T-helper 2 cell treated with Interferon-gamma antibody and Interleukin-4, amounts not matched to agents 5 μg/mL and 100 μg/mL, for 36 hours (primary cell): ENCODE data around the gene USP12.
A peak's percentile ranks its signal among the peaks of the same experiment; 100 is the strongest.
"Not testable (repeated sequence)": the region's sequence is repeated elsewhere in the genome, so short reads cannot be mapped to it uniquely, and the experiment has no call there.

Experiments
- DNase-seq: peaks from one replicate; pipeline ENCODE4 v3.0.0; 2021; ENCODE audit warnings: low spot score
- H3K27ac Mint-ChIP-seq: one replicate; pipeline ENCODE4 v1.8.0; 2021; ENCODE audit warnings: mild to moderate bottlenecking, mixed read lengths
- H3K27me3 Mint-ChIP-seq: one replicate; pipeline ENCODE4 v1.8.0; 2021; ENCODE audit warnings: low read depth, mixed read lengths
- H3K36me3 Mint-ChIP-seq: one replicate; pipeline ENCODE4 v1.8.0; 2021; ENCODE audit warnings: low read depth, mixed read lengths
- H3K4me1 Mint-ChIP-seq: one replicate; pipeline ENCODE4 v1.8.0; 2021; ENCODE audit warnings: low read depth, mixed read lengths
- H3K4me3 Mint-ChIP-seq: one replicate; pipeline ENCODE4 v1.8.0; 2022; ENCODE audit warnings: mild to moderate bottlenecking, moderate library complexity, mixed read lengths
- H3K9me3 Mint-ChIP-seq: one replicate; pipeline ENCODE4 v1.8.0; 2021; ENCODE audit warnings: mixed read lengths

The USP12 gene

GRCh38 chr13:27171244-27171826, at the start of gene USP12:
USP12 (minus strand) TSS chr13:27171811; CDS start chr13:27171639, 172 bp downstream.
- peak; percentile 32 for DNase-seq
- Mint-ChIP-seq H3K36me3 (no peaks in the 10 kb centered on the region), H3K9me3 (no peaks in the 10 kb centered on the region), H3K4me3 (peak within 1 kb of the TSS; percentile 99), H3K27ac (peak within 1 kb of the TSS; percentile 99), H3K4me1 (peaks cover 37% of the 10 kb centered on the region), H3K27me3 (no peaks in the 10 kb centered on the region)

GRCh38 chr13:27219611-27220010, 48.0 kb upstream of the USP12 start:
- Mint-ChIP-seq H3K4me3 (no peak overlapping the region), H3K36me3 (no peaks in the 10 kb centered on the region), H3K4me1 (no peaks in the 10 kb centered on the region), H3K27me3 (peaks cover 6% of the 10 kb centered on the region), H3K9me3 (peaks cover 7% of the 10 kb centered on the region), H3K27ac (no peak overlapping the region)
- no peak for DNase-seq

GRCh38 chr13:27218861-27219260, 47.2 kb upstream of the USP12 start:
- not testable (repeated sequence) for H3K4me3 Mint-ChIP-seq, DNase-seq, H3K4me1 Mint-ChIP-seq, H3K36me3 Mint-ChIP-seq, H3K27me3 Mint-ChIP-seq, H3K27ac Mint-ChIP-seq, H3K9me3 Mint-ChIP-seq

- not testable (repeated sequence) for H3K27ac Mint-ChIP-seq, H3K4me1 Mint-ChIP-seq, H3K27me3 Mint-ChIP-seq, H3K4me3 Mint-ChIP-seq, H3K9me3 Mint-ChIP-seq, H3K36me3 Mint-ChIP-seq, DNase-seq
These were observed 46.2 kb upstream of the USP12 start for GRCh38 chr13:27217791-27218190.

- H3K4me3 Mint-ChIP-seq, H3K4me1 Mint-ChIP-seq, H3K9me3 Mint-ChIP-seq, H3K27me3 Mint-ChIP-seq, H3K36me3 Mint-ChIP-seq, DNase-seq, H3K27ac Mint-ChIP-seq: not testable (repeated sequence)
These were observed 41.8 kb upstream of the USP12 start for GRCh38 chr13:27213386-27213785.

GRCh38 chr13:27211771-27212364, 40.3 kb upstream of the USP12 start:
- peaks cover 4% of the 10 kb centered on the region for H3K4me1 Mint-ChIP-seq
- peaks cover 2% of the 10 kb centered on the region for H3K27me3 Mint-ChIP-seq
- H3K27ac Mint-ChIP-seq = no peak overlapping the region
- H3K4me3 Mint-ChIP-seq = no peak overlapping the region
- peaks cover 3% of the 10 kb centered on the region for H3K9me3 Mint-ChIP-seq
- DNase-seq = no peak
- H3K36me3 Mint-ChIP-seq = no peaks in the 10 kb centered on the region

- Mint-ChIP-seq H3K4me1 (peaks cover 4% of the 10 kb centered on the region), H3K27me3 (peaks cover 2% of the 10 kb centered on the region), H3K27ac (no peak overlapping the region)
These were observed 39.7 kb upstream of the USP12 start for GRCh38 chr13:27211271-27211670.

GRCh38 chr13:27208514-27208913, 36.9 kb upstream of the USP12 start:
- peaks cover 4% of the 10 kb centered on the region for H3K4me1 Mint-ChIP-seq
- no peaks in the 10 kb centered on the region for H3K36me3 Mint-ChIP-seq
- no peak for DNase-seq
- peaks cover 3% of the 10 kb centered on the region for H3K9me3 Mint-ChIP-seq
- H3K27me3 Mint-ChIP-seq = peaks cover 2% of the 10 kb centered on the region
- no peak overlapping the region for H3K4me3 Mint-ChIP-seq
- H3K27ac Mint-ChIP-seq = no peak overlapping the region

More at GRCh38 chr13:27211271-27211670, 39.7 kb upstream of the USP12 start:
- H3K9me3 Mint-ChIP-seq = peaks cover 3% of the 10 kb centered on the region
- no peak overlapping the region for H3K4me3 Mint-ChIP-seq
- DNase-seq = no peak
- H3K36me3 Mint-ChIP-seq = no peaks in the 10 kb centered on the region

GRCh38 chr13:27203854-27204253, 32.2 kb upstream of the USP12 start:
- Mint-ChIP-seq H3K27ac (no peak overlapping the region), H3K4me3 (no peak overlapping the region), H3K27me3 (peaks cover 2% of the 10 kb centered on the region), H3K36me3 (no peaks in the 10 kb centered on the region), H3K4me1 (peaks cover 6% of the 10 kb centered on the region), H3K9me3 (no peaks in the 10 kb centered on the region)
- no peak for DNase-seq

GRCh38 chr13:27203186-27203585, 31.6 kb upstream of the USP12 start:
- H3K36me3 Mint-ChIP-seq = no peaks in the 10 kb centered on the region
- no peaks in the 10 kb centered on the region for H3K27me3 Mint-ChIP-seq
- H3K9me3 Mint-ChIP-seq = no peaks in the 10 kb centered on the region
- H3K4me1 Mint-ChIP-seq = peaks cover 6% of the 10 kb centered on the region
- no peak for DNase-seq
- no peak overlapping the region for H3K27ac Mint-ChIP-seq
- H3K4me3 Mint-ChIP-seq = no peak overlapping the region

- Mint-ChIP-seq H3K4me1 (peaks cover 6% of the 10 kb centered on the region), H3K27me3 (no peaks in the 10 kb centered on the region)
These were observed 30.1 kb upstream of the USP12 start for GRCh38 chr13:27201661-27202060.

GRCh38 chr13:27200413-27201070, 28.9 kb upstream of the USP12 start:
- H3K36me3 Mint-ChIP-seq = no peaks in the 10 kb centered on the region
- H3K9me3 Mint-ChIP-seq = no peaks in the 10 kb centered on the region
- H3K27me3 Mint-ChIP-seq = no peaks in the 10 kb centered on the region
- DNase-seq = peak; percentile 35
- H3K27ac Mint-ChIP-seq = no peak overlapping the region
- H3K4me3 Mint-ChIP-seq = no peak overlapping the region
- H3K4me1 Mint-ChIP-seq = peaks cover 9% of the 10 kb centered on the region

More at GRCh38 chr13:27201661-27202060, 30.1 kb upstream of the USP12 start:
- H3K9me3 Mint-ChIP-seq = no peaks in the 10 kb centered on the region
- H3K4me3 Mint-ChIP-seq = no peak overlapping the region
- no peak for DNase-seq
- H3K36me3 Mint-ChIP-seq = no peaks in the 10 kb centered on the region
- H3K27ac Mint-ChIP-seq = no peak overlapping the region

- no peaks in the 10 kb centered on the region for H3K27me3 Mint-ChIP-seq
- H3K36me3 Mint-ChIP-seq = no peaks in the 10 kb centered on the region
- peaks cover 14% of the 10 kb centered on the region for H3K4me1 Mint-ChIP-seq
- DNase-seq = no peak
- no peaks in the 10 kb centered on the region for H3K9me3 Mint-ChIP-seq
- no peak overlapping the region for H3K4me3 Mint-ChIP-seq
- H3K27ac Mint-ChIP-seq = no peak overlapping the region
These were observed 28.1 kb upstream of the USP12 start for GRCh38 chr13:27199696-27200095.

GRCh38 chr13:27199211-27199610, 27.6 kb upstream of the USP12 start:
- Mint-ChIP-seq H3K9me3 (no peaks in the 10 kb centered on the region), H3K27ac (no peak overlapping the region), H3K4me3 (no peak overlapping the region), H3K36me3 (no peaks in the 10 kb centered on the region), H3K27me3 (no peaks in the 10 kb centered on the region), H3K4me1 (peaks cover 14% of the 10 kb centered on the region)
- DNase-seq = no peak
